ENCODE measurements around the gene LY6G6D. TPM values are rescaled to one million over a fixed set of nuclear protein-coding genes. Genes with fewer than 3 reads are reported as not detected.

LY6G6D gene
- total and polyA plus RNA-seq, 2 donors (not counting 3 experiments of a cell fraction or from before 2014, with no cell fraction given) = not detected

DNA sequence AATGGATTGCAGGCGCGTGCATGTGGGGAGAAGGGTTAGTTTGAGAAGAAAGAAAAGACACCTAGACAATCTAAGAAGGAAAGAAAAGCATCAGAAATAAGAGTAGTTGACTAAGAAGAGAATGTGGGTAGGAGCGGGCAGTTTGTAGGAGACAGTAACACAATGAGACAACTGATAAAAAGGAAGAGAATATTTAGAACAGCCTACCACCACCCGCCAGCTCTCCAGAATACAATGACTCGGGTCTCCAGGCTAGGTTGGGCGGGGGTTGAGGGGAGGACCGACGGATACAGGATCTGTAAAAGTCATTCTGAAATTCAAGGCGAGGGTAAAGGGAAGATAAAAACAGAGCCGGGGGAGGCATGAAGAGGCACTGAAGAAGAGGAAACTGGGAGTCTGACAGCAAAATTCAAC, 12.7 kb upstream of the LY6G6D start:
- H3K9ac ChIP-seq (replicated peaks; ENCODE audit: extremely low read depth, insufficient read depth, low read length) = peak overlapping the region; percentile 90
- intact Hi-C loops (cut with micrococcal nuclease) = loop anchor here (2.0 kb wide), 2 partner anchors 28 to 36 kb away; no protein-coding TSS in a partner anchor
- DNase-seq (ENCODE audit: low read depth, low spot score) (no peak), FAIRE-seq (no peak)
- H3K4me2 ChIP-seq (ENCODE audit: insufficient read depth, low read length) = peak overlapping the region; percentile 78
- TF ChIP-seq EZH2 (IDR thresholded peaks at IDR 0.05; ENCODE audit: borderline replicate concordance, low read depth, low read length, severe bottlenecking) = no peak
- TF ChIP-seq, protein P1, sequence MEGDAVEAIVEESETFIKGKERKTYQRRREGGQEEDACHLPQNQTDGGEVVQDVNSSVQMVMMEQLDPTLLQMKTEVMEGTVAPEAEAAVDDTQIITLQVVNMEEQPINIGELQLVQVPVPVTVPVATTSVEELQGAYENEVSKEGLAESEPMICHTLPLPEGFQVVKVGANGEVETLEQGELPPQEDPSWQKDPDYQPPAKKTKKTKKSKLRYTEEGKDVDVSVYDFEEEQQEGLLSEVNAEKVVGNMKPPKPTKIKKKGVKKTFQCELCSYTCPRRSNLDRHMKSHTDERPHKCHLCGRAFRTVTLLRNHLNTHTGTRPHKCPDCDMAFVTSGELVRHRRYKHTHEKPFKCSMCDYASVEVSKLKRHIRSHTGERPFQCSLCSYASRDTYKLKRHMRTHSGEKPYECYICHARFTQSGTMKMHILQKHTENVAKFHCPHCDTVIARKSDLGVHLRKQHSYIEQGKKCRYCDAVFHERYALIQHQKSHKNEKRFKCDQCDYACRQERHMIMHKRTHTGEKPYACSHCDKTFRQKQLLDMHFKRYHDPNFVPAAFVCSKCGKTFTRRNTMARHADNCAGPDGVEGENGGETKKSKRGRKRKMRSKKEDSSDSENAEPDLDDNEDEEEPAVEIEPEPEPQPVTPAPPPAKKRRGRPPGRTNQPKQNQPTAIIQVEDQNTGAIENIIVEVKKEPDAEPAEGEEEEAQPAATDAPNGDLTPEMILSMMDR (IDR thresholded peaks at IDR 0.05; ENCODE audit: extremely low read depth in 1 of 2, insufficient read depth in 1 of 2, low read depth in 1 of 2, low read length in 2 of 2) = no peak
- TF ChIP-seq, protein P2, sequence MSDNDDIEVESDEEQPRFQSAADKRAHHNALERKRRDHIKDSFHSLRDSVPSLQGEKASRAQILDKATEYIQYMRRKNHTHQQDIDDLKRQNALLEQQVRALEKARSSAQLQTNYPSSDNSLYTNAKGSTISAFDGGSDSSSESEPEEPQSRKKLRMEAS (IDR thresholded peaks at IDR 0.05; ENCODE audit: insufficient read depth, insufficient read length) = no peak
- no peak for TF ChIP-seq JUN (IDR thresholded peaks at IDR 0.05; ENCODE audit: borderline replicate concordance, insufficient read depth, insufficient read length, low read depth)
- no peak for TF ChIP-seq GATA2 (IDR thresholded peaks at IDR 0.05; ENCODE audit: insufficient read depth, insufficient read length, low read depth, low read length)
- TF ChIP-seq FOS (IDR thresholded peaks at IDR 0.05; ENCODE audit: borderline replicate concordance, insufficient read depth, low read length) = no peak
- no peak for TF ChIP-seq MYC (IDR thresholded peaks at IDR 0.05; ENCODE audit: low read depth, low read length)
- TF ChIP-seq POLR2A (IDR thresholded peaks at IDR 0.05; ENCODE audit: low read depth, low read length) = no peak
- no peak for TF ChIP-seq POLR2AphosphoS5 (IDR thresholded peaks at IDR 0.05; ENCODE audit: insufficient read depth, low read depth, low read length)
- H4K20me1 ChIP-seq (replicated peaks; ENCODE audit: control insufficient read depth, extremely low read depth, insufficient read depth, low read length) = no peaks in the 10 kb centered on the region
- dilution Hi-C loops (cut with MboI; ENCODE audit: extremely low pct_ligation_motif_present, low sequenced_read_pairs) = no loop called here
- no TSS peak for BruUV-seq (replicated peaks)
- CTCF ChIA-PET = interaction anchor here (1.2 to 1.9 kb wide), 9 partner anchors 8 to 129 kb away, joined by 3 to 9 read pairs (median 7); partner anchors contain the start of genes DDAH2, LSM2, LY6G5C and LY6G6D
- peaks cover 0 to 3% of the 10 kb centered on the region in 2 experiments for H3K36me3 ChIP-seq (ENCODE audit: control insufficient read depth in 2 of 2, extremely low read depth in 1 of 2, insufficient read depth in 2 of 2, low read length in 2 of 2)
- no peaks in the 10 kb centered on the region for H3K27me3 ChIP-seq (ENCODE audit: control insufficient read depth in 2 of 2, insufficient read depth in 2 of 2, low read length in 2 of 2)
- no peaks in the 10 kb centered on the region for H3K9me1 ChIP-seq (replicated peaks; ENCODE audit: control insufficient read depth, extremely low read depth, insufficient read depth, low read length)
- H3K79me2 ChIP-seq (ENCODE audit: control insufficient read depth, insufficient read depth, low read length) = peaks cover 21% of the 10 kb centered on the region
- peak overlapping the region; percentile 13 for H2AFZ ChIP-seq (ENCODE audit: low read depth, low read length)
- POLR2A ChIA-PET = interaction anchor here (1.2 kb wide), 1 partner anchor 38 kb away, joined by 5 read pairs; the partner anchor contains the start of gene MSH5
- peak overlapping the region; percentile 59 to 80 (median 74) for H3K4me3 ChIP-seq (replicated peaks in 1 of 3; ENCODE audit: insufficient read depth in 1 of 3, low read depth in 1 of 3, low read length in 3 of 3)
- peak overlapping the region; percentile 77 for H3K27ac ChIP-seq (ENCODE audit: insufficient read depth, low read depth, low read length)
- peaks cover 11% of the 10 kb centered on the region for H3K4me1 ChIP-seq (ENCODE audit: control insufficient read depth, extremely low read depth, insufficient read depth, low read length)
- no peaks in the 10 kb centered on the region for H3K9me3 ChIP-seq (replicated peaks; ENCODE audit: control insufficient read depth, insufficient read depth, low read length)

Measured in endothelial cell of umbilical vein (primary cell).